AG04450 (cell line): Measurements from ENCODE around the gene SLC34A1. TPM values are rescaled to one million over a fixed set of nuclear protein-coding genes. Genes with fewer than 3 reads are reported as not detected.
A peak's percentile ranks its signal among the peaks of the same experiment; 100 is the strongest.

Source experiments
- CTCF ChIA-PET: fragments of 300-600, 350-600 bp; formaldehyde crosslinking; extraction: SDS; loops from one replicate; lab custom pipeline; 2022; ENCODE audit warnings: antibody characterized with exemption, inconsistent platforms; lab: Charles Lee
- POLR2A ChIA-PET: fragments of 350-600 bp; formaldehyde crosslinking; extraction: SDS; loops from one replicate; lab custom pipeline; 2021; ENCODE audit warnings: antibody characterized with exemption, inconsistent platforms; lab: Yijun Ruan, JAX
- DNase-seq: peaks from one replicate; pipeline ENCODE4 v3.0.0-alpha.2; 2011; ENCODE audit warnings: low read depth, low spot score
- H3K27ac ChIP-seq: one replicate; pipeline ENCODE4 v1.5.1; 2012; ENCODE audit warnings: low read depth, low read length, control low read depth
- H3K27me3 ChIP-seq: one replicate; pipeline ENCODE4 v1.6.0; 2012; ENCODE audit warnings: low read length; ENCODE audit not compliant: control insufficient read depth, insufficient read depth
- H3K4me3 ChIP-seq: 2 replicates; pipeline ENCODE4 v1.5.1; 2011; ENCODE audit warnings: mild to moderate bottlenecking, low read depth, low read length, control low read depth
- H3K9me3 ChIP-seq: 2 replicates; pipeline ENCODE4 v1.5.1; 2012; ENCODE audit warnings: low read length; ENCODE audit not compliant: control insufficient read depth, insufficient read depth
- CTCF ChIP-seq: IDR thresholded peaks from 2 replicates; pipeline ENCODE4 v1.5.1; 2011; ENCODE audit warnings: low read depth, low read length, control low read depth, inconsistent platforms
- polyA plus RNA-seq: library from polyadenylated mRNA; depleted of rRNA; stranded (reverse); fragments of >200 nt; gene quantifications from 2 replicates; pipeline ENCODE4 v1.2.3, GENCODE V29; 2011

SLC34A1 gene
- polyA plus RNA-seq, 1 experiment, result not detected

GRCh38 chr5:177397875-177398390 lies 13.7 kb downstream of the SLC34A1 start:
- H3K27me3 ChIP-seq, result peaks cover 70% of the 10 kb centered on the region
- peaks cover 10% of the 10 kb centered on the region; the same call in 1 of the 2 replicates for H3K9me3 ChIP-seq
- no peak for TF ChIP-seq CTCF
- no peak overlapping the region for H3K27ac ChIP-seq
- ChIA-PET POLR2A (no interaction called here), CTCF (no interaction called here)
- DNase-seq, result no peak
- H3K4me3 ChIP-seq, result no peak overlapping the region

DNA sequence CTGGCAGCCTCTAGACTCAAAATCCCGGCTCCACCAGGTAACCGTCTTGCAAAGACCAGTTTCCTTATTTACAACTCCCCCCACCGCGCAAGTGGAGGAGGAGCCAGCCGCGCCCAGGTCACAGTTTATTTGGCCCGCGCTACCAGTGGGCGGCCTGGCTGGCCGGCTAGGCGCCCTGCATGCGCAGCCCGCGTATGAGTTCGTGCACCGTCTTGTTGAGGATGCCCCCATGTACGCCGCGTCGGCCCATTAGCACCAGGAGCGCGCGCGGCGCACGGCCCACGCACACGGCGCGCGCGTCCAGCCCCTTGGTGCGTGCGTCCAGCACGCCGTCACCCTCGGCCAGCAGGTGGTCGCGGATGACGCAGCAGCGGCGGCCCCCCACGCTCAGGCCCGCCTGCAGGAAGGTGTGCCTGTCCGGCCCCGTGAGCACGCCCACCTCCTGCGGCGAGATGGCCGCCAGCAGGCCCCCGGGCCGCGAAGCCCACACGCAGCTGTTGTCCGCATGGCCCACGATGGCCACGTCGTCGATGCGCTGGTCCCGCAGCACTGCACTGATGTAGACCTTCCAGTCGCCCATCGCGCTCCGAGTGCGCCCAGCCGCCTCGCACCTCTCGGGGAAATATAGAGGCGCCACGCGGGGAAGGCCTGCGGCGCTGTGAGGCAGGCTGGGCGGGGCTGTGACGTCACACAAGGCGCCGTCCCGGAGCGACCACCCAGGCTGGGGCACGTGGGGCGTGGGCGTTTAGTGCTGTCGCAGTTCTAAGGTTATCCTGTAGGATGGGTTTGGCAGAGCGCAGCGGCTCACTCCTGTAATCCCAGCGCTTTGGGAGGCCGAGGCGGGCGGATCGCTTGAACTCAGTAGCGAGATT lies 16.0 kb downstream of the SLC34A1 start, which contains the start of gene PFN3:
TSS of gene PFN3 (minus strand) at position 665 of the 872 bp plus-strand sequence. CDS start at position 580, 85 bp downstream.
- Histone ChIP-seq H3K27ac (no peak within 1 kb of the TSS), H3K9me3 (peaks cover 10% of the 10 kb centered on the region; the same call in 1 of the 2 replicates), H3K27me3 (peaks cover 68% of the 10 kb centered on the region), H3K4me3 (no peak within 1 kb of the TSS)
- no peak for DNase-seq
- ChIA-PET CTCF (interaction anchor here (1.5 to 5.6 kb wide), 3 partner anchors 9 to 52 kb away, joined by 3 to 120 read pairs (median 90); no protein-coding TSS in a partner anchor), POLR2A (no interaction called here)
- TF ChIP-seq CTCF, result no peak

DNA sequence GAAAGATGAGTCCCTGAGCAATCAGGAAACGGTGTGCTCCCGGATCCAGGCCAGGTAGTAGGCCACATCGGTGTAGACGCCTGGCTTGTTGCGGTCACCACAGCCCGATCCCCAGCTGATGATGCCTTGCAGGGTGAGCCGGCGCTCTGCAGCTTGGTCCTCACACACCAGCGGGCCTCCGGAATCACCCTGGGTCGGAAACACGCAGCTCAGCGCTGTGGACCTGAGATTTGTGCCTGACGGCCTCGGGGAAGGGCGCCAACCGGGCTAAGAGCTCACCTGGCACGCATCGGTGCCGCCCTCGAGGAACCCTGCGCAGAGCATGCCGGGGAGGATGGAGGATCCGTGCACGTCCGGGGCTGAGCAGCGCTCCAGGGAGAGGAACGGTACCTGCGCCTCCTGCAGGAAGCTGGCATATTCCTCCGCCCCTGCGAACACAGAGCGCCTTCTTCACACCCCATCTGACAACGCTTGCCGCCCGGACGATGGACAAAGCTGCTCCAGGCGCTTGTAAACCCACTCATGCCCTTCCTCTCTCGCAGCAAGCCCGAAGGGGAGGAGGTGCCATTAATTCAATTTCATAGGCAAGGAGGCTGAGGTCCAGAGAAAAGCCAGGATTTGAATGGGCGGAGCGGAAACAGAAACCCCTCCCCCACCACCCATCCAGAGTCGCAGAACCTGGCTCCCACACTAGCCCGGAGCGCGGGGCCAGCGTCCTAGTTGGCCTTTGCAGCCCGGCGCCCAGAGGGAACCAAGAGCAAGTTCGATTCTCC lies 18.2 kb downstream of the SLC34A1 start:
- Histone ChIP-seq H3K9me3 (peaks cover 10% of the 10 kb centered on the region; the same call in 1 of the 2 replicates), H3K27ac (no peak overlapping the region), H3K4me3 (peak overlapping the region; percentile 69), H3K27me3 (peaks cover 55% of the 10 kb centered on the region)
- peak; percentile 59 for TF ChIP-seq CTCF
- ChIA-PET CTCF (interaction anchor here (0.9 to 5.6 kb wide), 19 partner anchors 11 to 288 kb away, joined by 3 to 120 read pairs (median 19); partner anchors contain the start of gene GRK6), POLR2A (interaction anchor here (0.6 to 3.7 kb wide), 6 partner anchors 12 to 283 kb away, joined by 3 to 26 read pairs (median 10); partner anchors contain the start of gene GRK6)
- DNase-seq, result no peak

DNA sequence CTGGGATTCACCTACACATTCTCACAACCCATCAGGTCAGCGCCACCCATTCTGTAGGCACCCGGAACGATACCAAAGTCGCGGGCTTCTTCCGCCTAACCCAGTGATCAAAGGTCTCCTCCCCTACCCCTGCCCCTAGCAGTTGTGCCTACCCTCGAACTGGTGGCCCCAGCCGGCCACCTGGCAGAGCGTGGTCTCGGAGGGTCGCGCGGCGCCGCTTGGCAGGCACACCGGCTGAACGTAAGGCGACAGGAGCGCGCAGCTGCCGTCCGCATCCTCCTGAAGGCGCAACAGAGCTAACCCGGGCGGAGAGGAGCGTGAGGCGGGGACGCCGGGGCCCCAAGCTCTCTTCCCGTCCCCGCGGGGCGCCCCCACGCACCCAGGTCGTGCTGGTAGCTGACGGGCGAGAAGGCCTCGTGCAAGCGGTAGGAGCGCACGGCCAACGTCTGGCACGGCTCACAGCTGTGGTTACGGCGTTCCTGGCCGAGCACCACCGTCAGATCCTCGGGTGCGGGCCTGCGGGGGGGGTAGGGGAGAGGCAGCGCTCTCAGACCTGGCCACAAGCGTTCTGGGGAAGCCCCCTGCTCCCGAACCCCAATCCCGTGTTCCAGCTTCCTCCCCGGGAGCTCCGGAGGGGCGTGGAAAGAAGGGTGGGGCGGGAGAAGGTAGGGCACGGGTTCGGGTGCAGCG lies 19.0 kb downstream of the SLC34A1 start:
- ChIA-PET CTCF (interaction anchor here (0.7 to 5.6 kb wide), 26 partner anchors 12 to 388 kb away, joined by 3 to 120 read pairs (median 12); partner anchors contain the start of genes GRK6, PDLIM7 and RGS14), POLR2A (interaction anchor here (0.6 to 3.7 kb wide), 7 partner anchors 13 to 283 kb away, joined by 3 to 26 read pairs (median 7); partner anchors contain the start of genes GRK6 and PRR7)
- peaks cover 10% of the 10 kb centered on the region; the same call in 1 of the 2 replicates for H3K9me3 ChIP-seq
- peaks cover 50% of the 10 kb centered on the region for H3K27me3 ChIP-seq
- TF ChIP-seq CTCF, result no peak
- H3K4me3 ChIP-seq, result peak overlapping the region; percentile 69
- no peak for DNase-seq
- no peak overlapping the region for H3K27ac ChIP-seq
